HepG2 (cell line): Measurements from ENCODE around the gene MAB21L4. TPM values are rescaled to one million over a fixed set of nuclear protein-coding genes. Genes with fewer than 3 reads are reported as not detected.
A peak's percentile ranks its signal among the peaks of the same experiment; 100 is the strongest.

Source experiments
- ATF1 ChIP-seq: IDR thresholded peaks from 2 replicates; pipeline ENCODE4 v1.6.1; 2016; ENCODE audit warnings: mild to moderate bottlenecking, control low read depth
- ATF7-NPFF ChIP-seq: sonication (generic); formaldehyde crosslinking; IDR thresholded peaks from 2 replicates; pipeline ENCODE4 v1.8.1; 2023; ENCODE audit warnings: mild to moderate bottlenecking, low read depth, missing genetic modification reagents, moderate library complexity
- ESRRA ChIP-seq: sonication (generic); formaldehyde crosslinking; IDR thresholded peaks from 2 replicates; pipeline ENCODE4 v1.5.1; 2020; ENCODE audit warnings: mild to moderate bottlenecking, low read depth, missing genetic modification reagents
- IKZF4 ChIP-seq: sonication (generic); formaldehyde crosslinking; IDR thresholded peaks from 2 replicates; pipeline ENCODE4 v1.5.1; 2020; ENCODE audit warnings: borderline replicate concordance, mild to moderate bottlenecking, low read depth, missing genetic modification reagents; ENCODE audit errors: not compliant biosample characterization
- KDM5A ChIP-seq: fragments of 200-600 bp; sonication (generic); IDR thresholded peaks from 2 replicates; pipeline ENCODE4 v1.7.0; 2018; ENCODE audit warnings: antibody characterized with exemption, mild to moderate bottlenecking, low read length, borderline replicate concordance
- MED1 ChIP-seq: sonication (generic); formaldehyde crosslinking; IDR thresholded peaks from 2 replicates; pipeline ENCODE4 v1.4.0; 2020; ENCODE audit warnings: missing genetic modification reagents
- MIER3 ChIP-seq: IDR thresholded peaks from 2 replicates; pipeline ENCODE4 v1.6.1; 2016; ENCODE audit warnings: missing compliant biosample characterization, borderline replicate concordance
- NFYB ChIP-seq: sonication (generic); formaldehyde crosslinking; IDR thresholded peaks from 2 replicates; pipeline ENCODE4 v1.4.0; 2020; ENCODE audit warnings: missing genetic modification reagents
- NR2F1 ChIP-seq, 2 experiments: fragments of 450-650 bp in 1 of 2; formaldehyde crosslinking in 1 of 2; IDR thresholded peaks; 2 replicates each; pipeline versions ENCODE4 v1.5.0 to v1.6.1; 2016 to 2020; ENCODE audit warnings: mild to moderate bottlenecking in 1 of 2, missing compliant biosample characterization in 1 of 2, missing genetic modification reagents in 1 of 2, moderate library complexity in 1 of 2
- SIX4 ChIP-seq: sonication (generic); formaldehyde crosslinking; IDR thresholded peaks from 2 replicates; pipeline ENCODE4 v1.4.0; 2020; ENCODE audit warnings: missing genetic modification reagents
- SNRNP70 ChIP-seq: fragments of 200-400 bp; formaldehyde crosslinking; IDR thresholded peaks from 2 replicates; pipeline ENCODE4 v1.6.1; 2017; ENCODE audit warnings: mild to moderate bottlenecking, low read depth, low read length, moderate library complexity
- TBX3 ChIP-seq: fragments of 450-650 bp; IDR thresholded peaks from 2 replicates; pipeline ENCODE4 v1.6.1; 2017; ENCODE audit warnings: antibody characterized with exemption, mild to moderate bottlenecking, inconsistent platforms, borderline replicate concordance
- TGIF2 ChIP-seq: IDR thresholded peaks from 2 replicates; pipeline ENCODE4 v1.6.1; 2016; ENCODE audit warnings: control low read depth, missing compliant biosample characterization
- XRCC5 ChIP-seq: fragments of 200-400 bp; formaldehyde crosslinking; optimal IDR thresholded peaks from 2 replicates; pipeline ENCODE3; 2017; ENCODE audit warnings: mild to moderate bottlenecking, low read length
- ZNF101 ChIP-seq: sonication (generic); formaldehyde crosslinking; IDR thresholded peaks from 2 replicates; pipeline ENCODE4 v1.4.0; 2020; ENCODE audit warnings: mild to moderate bottlenecking, low read depth, missing genetic modification reagents, borderline replicate concordance
- ZNF543 ChIP-seq: sonication (generic); formaldehyde crosslinking; IDR thresholded peaks from 2 replicates; pipeline ENCODE4 v1.4.0; 2020; ENCODE audit warnings: mild to moderate bottlenecking, missing genetic modification reagents
- ZNF549 ChIP-seq: sonication (generic); formaldehyde crosslinking; IDR thresholded peaks from 2 replicates; pipeline ENCODE4 v1.5.0; 2020; ENCODE audit warnings: missing genetic modification reagents
- ZNF749 ChIP-seq: sonication (generic); formaldehyde crosslinking; IDR thresholded peaks from 2 replicates; pipeline ENCODE4 v1.8.0; 2022; ENCODE audit warnings: mild to moderate bottlenecking, missing genetic modification reagents, moderate library complexity, borderline replicate concordance
- ZNF761 ChIP-seq: sonication (generic); formaldehyde crosslinking; conservative IDR thresholded peaks from 2 replicates; pipeline ENCODE4 v1.4.0; 2020; ENCODE audit warnings: mild to moderate bottlenecking, missing genetic modification reagents
- polyA plus RNA-seq, 8 experiments: library from polyadenylated mRNA; depleted of rRNA in 3 of 8; stranded (reverse) in 7 of 8; unstranded in 1 of 8; fragments of >200 nt; fragmentation: Illumina TruSeq in 4 of 8; extraction: Trizol in 4 of 8; gene quantifications; 2 replicates each; pipeline versions ENCODE4 v1.2.1 to v1.2.3, GENCODE V29; 2011 to 2016; ENCODE audit warnings: low read depth in 4 of 8, missing spikeins in 1 of 8, mixed read lengths in 1 of 8; ENCODE audit not compliant: insufficient read depth in 1 of 8
- total RNA-seq, 5 experiments: library from RNA; depleted of rRNA; stranded (reverse); fragments of >200 nt; fragmentation: Illumina TruSeq; extraction: Trizol; gene quantifications; 2 replicates each; pipeline ENCODE4 v1.2.3, GENCODE V29; 2016; ENCODE audit warnings: low read depth in 1 of 5
- TF ChIP-seq, protein P1 (sequence below): sonication (generic); formaldehyde crosslinking; IDR thresholded peaks from 2 replicates; pipeline ENCODE4 v1.4.0; 2020; ENCODE audit warnings: missing genetic modification reagents
- TF ChIP-seq, protein P2 (sequence below): sonication (generic); formaldehyde crosslinking; IDR thresholded peaks from 2 replicates; pipeline ENCODE4 v1.5.0; 2020; ENCODE audit warnings: missing genetic modification reagents
- TF ChIP-seq, protein P3 (sequence below): sonication (generic); formaldehyde crosslinking; IDR thresholded peaks from 2 replicates; pipeline ENCODE4 v1.4.0; 2020; ENCODE audit warnings: missing genetic modification reagents
- TF ChIP-seq, protein P4 (sequence below): sonication (generic); formaldehyde crosslinking; IDR thresholded peaks from 2 replicates; pipeline ENCODE4 v1.9.0; 2021; ENCODE audit warnings: missing genetic modification reagents, borderline replicate concordance

Gene MAB21L4
- total and polyA plus RNA-seq, 2 of the 13 experiments (the other 11 are each of a cell fraction or from before 2014, with no cell fraction given) = 3.0 to 14.0 TPM

DNA sequence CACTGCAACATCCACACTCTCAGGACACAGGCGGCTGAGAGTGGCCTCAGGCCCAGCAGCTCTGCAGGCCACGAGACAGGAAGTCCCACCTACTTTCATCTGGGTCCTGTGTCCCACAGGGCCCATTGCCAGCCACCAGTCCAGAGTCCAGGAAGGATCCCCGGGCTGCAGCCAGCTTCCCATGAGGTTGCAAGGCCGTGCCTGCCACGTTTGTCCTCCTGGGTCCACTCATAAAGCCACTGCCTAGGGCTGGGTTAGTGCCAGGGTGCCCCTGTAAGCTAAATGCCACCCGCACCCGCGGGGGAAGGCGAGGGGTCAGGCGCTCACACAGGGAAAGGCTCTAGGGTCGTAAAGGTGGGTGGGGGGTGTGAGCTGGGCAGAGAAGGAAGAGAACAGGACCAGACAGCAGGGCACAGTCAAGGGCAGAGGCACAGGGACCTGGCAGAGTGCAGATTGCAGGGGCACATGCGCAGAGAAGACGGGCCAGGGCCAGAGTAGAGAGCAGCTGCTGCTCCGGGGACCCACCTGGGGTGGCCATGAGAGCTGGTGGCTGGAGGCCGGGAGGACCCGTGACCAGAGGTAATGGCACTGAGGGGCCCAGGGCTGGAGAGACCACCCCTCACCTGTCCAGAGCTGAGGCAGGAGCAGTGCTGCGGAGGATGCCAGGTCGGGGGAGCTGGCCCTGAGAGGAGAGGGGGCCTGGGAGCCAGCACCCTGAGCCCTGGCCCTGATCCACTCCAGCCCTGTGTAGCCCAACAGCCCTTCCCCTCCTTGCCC, 19.3 kb downstream of the MAB21L4 start (continued):
- TF ChIP-seq, protein P1, sequence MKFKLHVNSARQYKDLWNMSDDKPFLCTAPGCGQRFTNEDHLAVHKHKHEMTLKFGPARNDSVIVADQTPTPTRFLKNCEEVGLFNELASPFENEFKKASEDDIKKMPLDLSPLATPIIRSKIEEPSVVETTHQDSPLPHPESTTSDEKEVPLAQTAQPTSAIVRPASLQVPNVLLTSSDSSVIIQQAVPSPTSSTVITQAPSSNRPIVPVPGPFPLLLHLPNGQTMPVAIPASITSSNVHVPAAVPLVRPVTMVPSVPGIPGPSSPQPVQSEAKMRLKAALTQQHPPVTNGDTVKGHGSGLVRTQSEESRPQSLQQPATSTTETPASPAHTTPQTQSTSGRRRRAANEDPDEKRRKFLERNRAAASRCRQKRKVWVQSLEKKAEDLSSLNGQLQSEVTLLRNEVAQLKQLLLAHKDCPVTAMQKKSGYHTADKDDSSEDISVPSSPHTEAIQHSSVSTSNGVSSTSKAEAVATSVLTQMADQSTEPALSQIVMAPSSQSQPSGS (CRISPR knock-in tag) = peak; percentile 51; the same call in 1 of the 2 replicates
- TF ChIP-seq, protein P2, sequence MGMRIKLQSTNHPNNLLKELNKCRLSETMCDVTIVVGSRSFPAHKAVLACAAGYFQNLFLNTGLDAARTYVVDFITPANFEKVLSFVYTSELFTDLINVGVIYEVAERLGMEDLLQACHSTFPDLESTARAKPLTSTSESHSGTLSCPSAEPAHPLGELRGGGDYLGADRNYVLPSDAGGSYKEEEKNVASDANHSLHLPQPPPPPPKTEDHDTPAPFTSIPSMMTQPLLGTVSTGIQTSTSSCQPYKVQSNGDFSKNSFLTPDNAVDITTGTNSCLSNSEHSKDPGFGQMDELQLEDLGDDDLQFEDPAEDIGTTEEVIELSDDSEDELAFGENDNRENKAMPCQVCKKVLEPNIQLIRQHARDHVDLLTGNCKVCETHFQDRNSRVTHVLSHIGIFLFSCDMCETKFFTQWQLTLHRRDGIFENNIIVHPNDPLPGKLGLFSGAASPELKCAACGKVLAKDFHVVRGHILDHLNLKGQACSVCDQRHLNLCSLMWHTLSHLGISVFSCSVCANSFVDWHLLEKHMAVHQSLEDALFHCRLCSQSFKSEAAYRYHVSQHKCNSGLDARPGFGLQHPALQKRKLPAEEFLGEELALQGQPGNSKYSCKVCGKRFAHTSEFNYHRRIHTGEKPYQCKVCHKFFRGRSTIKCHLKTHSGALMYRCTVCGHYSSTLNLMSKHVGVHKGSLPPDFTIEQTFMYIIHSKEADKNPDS = peak; percentile 86; the same call in 1 of the 2 replicates
- TF ChIP-seq TGIF2 (CRISPR knock-in tag) = peak; percentile 59; the same call in 1 of the 2 replicates
- peak; percentile 93 for TF ChIP-seq ZNF549 (CRISPR knock-in tag)
- TF ChIP-seq MIER3 = peak; percentile 69; the same call in 1 of the 2 replicates
- TF ChIP-seq ESRRA (CRISPR knock-in tag) = peak; percentile 76
- no peak; the same call in 1 of the 2 replicates for TF ChIP-seq ZNF761
- TF ChIP-seq ATF7-NPFF (CRISPR knock-in tag) = peak; percentile 63; the same call in 1 of the 2 replicates
- TF ChIP-seq ZNF543 (CRISPR knock-in tag) = peak; percentile 81
- peak; percentile 83 for TF ChIP-seq XRCC5
- TF ChIP-seq KDM5A = no peak
- TF ChIP-seq SIX4 = no peak
- TF ChIP-seq, protein P3, sequence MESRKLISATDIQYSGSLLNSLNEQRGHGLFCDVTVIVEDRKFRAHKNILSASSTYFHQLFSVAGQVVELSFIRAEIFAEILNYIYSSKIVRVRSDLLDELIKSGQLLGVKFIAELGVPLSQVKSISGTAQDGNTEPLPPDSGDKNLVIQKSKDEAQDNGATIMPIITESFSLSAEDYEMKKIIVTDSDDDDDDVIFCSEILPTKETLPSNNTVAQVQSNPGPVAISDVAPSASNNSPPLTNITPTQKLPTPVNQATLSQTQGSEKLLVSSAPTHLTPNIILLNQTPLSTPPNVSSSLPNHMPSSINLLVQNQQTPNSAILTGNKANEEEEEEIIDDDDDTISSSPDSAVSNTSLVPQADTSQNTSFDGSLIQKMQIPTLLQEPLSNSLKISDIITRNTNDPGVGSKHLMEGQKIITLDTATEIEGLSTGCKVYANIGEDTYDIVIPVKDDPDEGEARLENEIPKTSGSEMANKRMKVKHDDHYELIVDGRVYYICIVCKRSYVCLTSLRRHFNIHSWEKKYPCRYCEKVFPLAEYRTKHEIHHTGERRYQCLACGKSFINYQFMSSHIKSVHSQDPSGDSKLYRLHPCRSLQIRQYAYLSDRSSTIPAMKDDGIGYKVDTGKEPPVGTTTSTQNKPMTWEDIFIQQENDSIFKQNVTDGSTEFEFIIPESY (CRISPR knock-in tag) = peak; percentile 71
- no peak for TF ChIP-seq ATF1 (CRISPR knock-in tag)
- TF ChIP-seq NR2F1 (CRISPR knock-in tag; IDR thresholded peaks at IDR 0.05) = peak in 1 of 2 experiments; percentile 57; a peak in 3 of 4 replicates
- TF ChIP-seq NFYB = peak; percentile 49
- TF ChIP-seq SNRNP70 = no peak
- no peak; the same call in 1 of the 2 replicates for TF ChIP-seq ZNF749 (CRISPR knock-in tag)
- peak; percentile 92 for TF ChIP-seq MED1
- no peak for TF ChIP-seq TBX3
- TF ChIP-seq, protein P4, sequence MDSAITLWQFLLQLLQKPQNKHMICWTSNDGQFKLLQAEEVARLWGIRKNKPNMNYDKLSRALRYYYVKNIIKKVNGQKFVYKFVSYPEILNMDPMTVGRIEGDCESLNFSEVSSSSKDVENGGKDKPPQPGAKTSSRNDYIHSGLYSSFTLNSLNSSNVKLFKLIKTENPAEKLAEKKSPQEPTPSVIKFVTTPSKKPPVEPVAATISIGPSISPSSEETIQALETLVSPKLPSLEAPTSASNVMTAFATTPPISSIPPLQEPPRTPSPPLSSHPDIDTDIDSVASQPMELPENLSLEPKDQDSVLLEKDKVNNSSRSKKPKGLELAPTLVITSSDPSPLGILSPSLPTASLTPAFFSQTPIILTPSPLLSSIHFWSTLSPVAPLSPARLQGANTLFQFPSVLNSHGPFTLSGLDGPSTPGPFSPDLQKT = no peak
- TF ChIP-seq ZNF101 = no peak
- no peak for TF ChIP-seq IKZF4 (CRISPR knock-in tag)
